GM23338 (cell line): ENCODE results near the gene CALML5. TPM values are rescaled to one million over a fixed set of nuclear protein-coding genes. Genes with fewer than 3 reads are reported as not detected.

ENCODE experiments used
- polyA plus RNA-seq: library from polyadenylated mRNA; unstranded; fragments of >200 nt; fragmentation: Nextera tagmentation; extraction: Ambion mirVana; gene quantifications from 2 replicates; pipeline ENCODE4 v1.2.1, GENCODE V29; 2016
- total RNA-seq: library from RNA; depleted of rRNA; stranded (reverse); fragments of >200 nt; shearing (Covaris generic); gene quantifications from 2 replicates; pipeline ENCODE4 v1.2.3, GENCODE V29; 2014; rRNA removed

CALML5 gene
- total and polyA plus RNA-seq, 2 experiments from 2014 or later, result 0.40 TPM; not detected in 1

Other genes with a start within 250 kb of the CALML5 start
- gene UCN3, start 134.6 kb downstream of the CALML5 start, total RNA-seq, result not detected in 2 replicates
- not detected in 2 replicates for gene UCN3, start 134.6 kb downstream of the CALML5 start, polyA plus RNA-seq
- gene TUBAL3, start 94.7 kb downstream of the CALML5 start, total RNA-seq, result not detected in 2 replicates
- gene TUBAL3, start 94.7 kb downstream of the CALML5 start, polyA plus RNA-seq, result not detected in 2 replicates
- 93.9 and 98.3 TPM in 2 replicates for gene NET1, start 87.0 kb downstream of the CALML5 start, total RNA-seq
- 39.8 and 47.9 TPM in 2 replicates for gene NET1, start 87.0 kb downstream of the CALML5 start, polyA plus RNA-seq
- not detected in 2 replicates for gene CALML3, start 25.4 kb upstream of the CALML5 start, total RNA-seq
- gene CALML3, start 25.4 kb upstream of the CALML5 start, polyA plus RNA-seq, result not detected in 2 replicates
- 16.5 and 20.2 TPM in 2 replicates for gene ASB13, start 167.0 kb upstream of the CALML5 start, total RNA-seq
- 11.3 and 11.6 TPM in 2 replicates for gene ASB13, start 167.0 kb upstream of the CALML5 start, polyA plus RNA-seq
- 62.9 and 110 TPM in 2 replicates for gene TASOR2, start 185.3 kb upstream of the CALML5 start, total RNA-seq
- gene TASOR2, start 185.3 kb upstream of the CALML5 start, polyA plus RNA-seq, result 40.9 and 45.2 TPM in 2 replicates